HG03378 (cell line): ENCODE results near the gene VCP.
"Not testable (repeated sequence)": the region's sequence is repeated elsewhere in the genome, so short reads cannot be mapped to it uniquely, and the experiment has no call there.

ENCODE experiments used
- ATAC-seq: cut with Tn5 transposase; IDR thresholded peaks from one replicate; pipeline ENCODE4 v1.9.1; 2021; ENCODE audit warnings: mild to moderate bottlenecking, moderate library complexity; ENCODE audit not compliant: unreplicated experiment

Gene VCP

DNA sequence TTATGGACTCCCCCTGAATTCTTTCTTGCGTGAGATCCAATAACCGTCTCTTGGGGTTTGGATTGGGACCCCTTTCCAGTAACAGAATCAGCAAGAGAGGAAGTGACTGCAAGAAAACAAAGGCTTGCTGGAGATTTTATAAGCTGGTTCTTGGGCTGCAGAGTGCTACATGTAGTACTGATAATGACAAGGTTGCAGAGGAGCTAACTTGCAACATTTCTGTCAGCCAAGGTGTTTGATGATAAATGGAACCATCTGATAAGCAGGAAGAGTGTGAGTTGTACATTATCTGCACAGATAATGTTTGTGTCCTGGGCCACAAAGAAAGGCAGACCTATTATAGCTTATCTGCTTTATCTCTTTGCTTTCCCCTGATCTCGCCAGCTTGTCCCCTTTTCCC lies 45.8 kb downstream of the VCP start:
- ATAC-seq: no peak

DNA sequence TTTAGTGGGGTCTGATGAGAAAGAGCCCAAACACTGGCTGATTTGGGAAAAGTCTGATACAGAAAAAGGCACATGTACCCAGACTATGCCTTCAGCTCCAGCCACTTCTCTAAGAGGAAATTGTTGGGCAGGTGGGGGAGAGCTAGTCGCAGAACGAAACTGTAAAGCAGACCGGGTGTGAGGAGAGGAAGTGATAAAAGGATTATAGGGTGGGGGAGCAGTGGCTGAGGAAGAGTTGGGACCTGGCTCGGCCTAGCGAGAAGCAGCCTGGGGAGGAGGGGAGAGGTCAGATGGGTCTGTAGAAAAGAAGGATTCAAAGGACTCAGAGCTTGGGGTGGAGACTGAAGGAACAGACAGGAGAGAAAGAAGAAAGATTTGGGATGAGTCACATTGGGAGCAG lies 49.0 kb downstream of the VCP start:
- ATAC-seq: not testable (repeated sequence)

DNA sequence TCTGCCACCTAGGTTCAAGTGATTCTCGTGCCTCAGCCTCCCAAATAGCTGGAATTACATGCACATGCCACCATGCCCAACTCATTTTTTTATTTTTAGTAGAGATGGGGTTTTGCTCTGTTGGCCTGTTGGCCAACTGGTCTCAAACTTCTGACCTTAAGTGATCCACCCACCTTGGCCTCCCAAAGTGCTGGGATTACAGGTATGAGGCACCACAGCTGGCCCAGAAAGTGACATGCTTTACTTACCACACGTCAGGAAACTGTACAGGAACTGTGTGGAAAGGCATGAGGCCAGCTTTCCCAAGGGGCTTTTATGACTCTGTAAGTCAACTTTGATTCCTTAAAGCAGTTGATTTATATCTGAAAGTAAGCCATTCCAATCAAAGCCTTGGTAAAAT lies 57.9 kb downstream of the VCP start:
- ATAC-seq: no peak

DNA sequence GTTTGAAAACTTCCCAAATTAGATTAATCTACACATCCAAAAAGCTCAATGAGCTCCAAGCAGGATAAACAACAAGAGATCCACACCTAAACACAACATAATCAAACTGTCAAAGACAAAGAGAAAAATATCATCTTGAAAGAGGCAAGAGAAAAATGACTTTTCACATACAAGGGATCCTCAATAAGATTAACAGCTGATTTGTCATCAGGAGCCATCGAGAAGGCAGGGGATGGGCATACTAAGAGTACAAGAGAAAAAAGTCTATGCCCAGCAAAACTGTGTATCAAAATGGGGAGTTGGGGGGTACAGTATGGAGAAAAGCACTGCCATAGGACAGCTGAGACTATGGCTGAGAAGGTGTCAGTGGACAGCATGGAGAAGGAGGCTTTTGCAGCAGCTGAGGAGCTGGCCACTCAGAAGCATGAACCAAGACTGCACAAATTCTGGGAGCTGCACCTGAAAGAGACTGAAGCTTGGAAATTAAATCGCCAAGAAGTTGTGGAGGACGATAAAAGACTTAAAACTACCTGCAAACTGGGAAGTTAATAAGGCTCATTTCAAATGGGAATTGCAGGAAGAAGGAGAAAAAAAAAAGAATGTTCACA lies 62.0 kb downstream of the VCP start:
- no peak for ATAC-seq
